GM21390 (cell line): ENCODE results near the gene NKD2.

Experiments used
- ATAC-seq: cut with Tn5 transposase; IDR thresholded peaks from one replicate; pipeline ENCODE4 v1.9.1; 2021; ENCODE audit not compliant: unreplicated experiment

Gene NKD2

DNA sequence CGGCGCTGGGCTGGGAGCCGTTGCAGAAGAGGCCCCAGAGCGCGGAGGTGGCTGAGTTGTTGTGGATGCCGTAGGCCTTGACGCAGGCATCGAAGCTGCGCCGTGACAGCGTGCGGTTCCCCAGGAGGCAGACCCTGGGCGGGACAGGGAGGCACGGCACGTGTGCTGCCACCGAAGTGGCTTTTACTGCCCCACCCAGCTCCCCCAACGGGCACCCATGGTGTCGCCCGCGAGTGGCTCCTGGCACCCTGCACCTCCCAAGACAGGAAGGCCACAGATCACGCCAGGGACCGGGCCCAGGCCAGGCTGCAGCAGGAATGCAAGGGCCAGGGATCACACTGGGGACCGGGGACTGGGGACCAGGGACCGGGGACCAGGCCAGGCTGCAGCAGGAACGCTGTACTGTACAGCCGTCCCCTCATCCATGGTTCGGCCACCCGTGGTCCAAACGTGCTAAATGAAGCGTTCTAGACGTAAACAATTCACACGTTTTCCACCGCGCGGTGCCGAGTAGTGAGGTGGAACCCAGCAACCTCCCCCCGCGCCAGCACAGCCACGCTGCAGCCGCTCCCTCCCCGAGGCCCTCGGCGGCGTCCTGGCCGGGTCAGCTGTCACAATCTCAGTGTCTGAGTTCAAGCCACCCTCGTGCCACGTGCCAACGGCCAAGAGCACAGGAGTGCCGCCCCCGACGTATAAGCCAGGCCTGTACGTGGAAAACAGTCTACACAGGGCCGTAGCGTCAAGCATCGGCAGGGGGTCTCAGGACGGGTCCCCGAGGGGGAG is 75.4 kb downstream of the NKD2 start:
- no peak for ATAC-seq

DNA sequence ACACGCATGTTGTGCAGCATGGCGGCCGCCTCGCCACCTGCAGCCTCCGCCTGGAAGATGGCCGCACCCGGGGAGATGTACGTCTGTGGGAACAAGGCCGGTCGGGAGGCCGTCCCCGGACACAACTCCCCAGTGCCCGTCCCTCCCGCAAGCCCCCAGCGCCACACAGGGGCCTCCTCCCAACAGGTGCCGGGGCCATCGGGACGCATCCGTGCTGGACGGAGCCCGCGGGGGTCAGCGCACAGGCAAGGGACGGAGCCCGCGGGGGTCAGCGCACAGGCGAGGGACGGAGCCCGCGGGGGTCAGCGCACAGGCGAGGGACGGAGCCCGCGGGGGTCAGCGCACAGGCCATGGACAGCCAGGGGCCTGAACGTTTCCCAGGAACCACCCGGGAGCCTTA is 76.8 kb downstream of the NKD2 start:
- ATAC-seq: no peak

DNA sequence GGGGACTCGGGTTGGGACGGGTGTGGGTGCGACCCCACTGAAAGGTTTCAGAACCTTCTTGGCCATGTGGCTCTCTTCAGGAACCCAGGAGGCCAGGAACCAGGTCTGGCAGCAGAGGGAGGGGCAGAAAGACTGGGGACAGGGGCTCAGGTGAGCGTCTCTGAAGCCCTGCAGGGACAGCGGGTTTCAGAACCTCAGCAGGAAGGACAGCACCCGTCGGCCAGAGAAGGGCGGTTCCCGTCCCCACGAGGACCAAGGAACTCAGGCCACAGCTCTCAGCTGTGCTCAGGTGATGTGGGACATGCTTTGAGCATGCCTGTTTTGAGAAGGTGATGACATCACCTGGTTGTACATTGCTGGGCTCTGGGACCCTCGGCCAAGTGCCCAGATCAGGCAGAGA is 77.5 kb downstream of the NKD2 start:
- no peak for ATAC-seq

DNA sequence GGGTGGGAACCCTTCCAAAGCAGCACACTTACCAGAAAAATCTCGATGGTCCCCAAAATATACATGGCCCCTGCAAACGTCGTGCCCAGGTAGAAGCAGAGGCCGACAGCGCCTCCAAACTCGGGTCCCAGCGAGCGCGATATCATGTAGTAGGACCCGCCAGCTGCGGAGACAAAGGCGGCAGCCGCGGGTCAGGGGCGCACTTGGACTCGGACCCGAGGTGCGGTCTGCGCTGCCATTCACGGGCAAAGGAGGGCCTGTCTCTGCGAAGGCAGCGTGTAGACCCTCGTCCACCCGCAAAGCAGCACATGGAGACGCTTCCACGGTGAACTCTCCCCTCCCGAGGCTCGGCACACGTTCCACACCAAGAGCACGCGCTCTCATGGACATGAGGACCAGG is 78.3 kb downstream of the NKD2 start:
- ATAC-seq: no peak

DNA sequence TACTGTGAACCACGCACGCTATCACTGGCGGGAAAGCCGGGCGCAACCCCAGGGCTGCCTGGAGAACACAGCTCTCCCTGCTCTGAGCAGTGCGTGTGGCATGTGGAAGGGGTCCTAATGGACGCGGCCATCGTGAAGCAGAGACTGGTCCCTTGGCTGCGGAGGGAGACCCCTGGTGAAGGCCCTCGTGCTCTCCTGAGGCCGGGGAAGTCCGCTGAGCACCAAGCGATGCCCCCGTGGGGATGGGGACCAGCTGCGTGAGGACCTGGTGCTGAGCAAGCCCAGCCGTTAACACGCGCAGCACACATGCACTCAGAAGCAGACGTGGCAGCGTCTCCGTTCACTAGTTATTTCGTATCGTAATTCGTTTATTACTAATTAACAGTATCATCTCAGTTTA is 78.8 kb downstream of the NKD2 start:
- no peak for ATAC-seq

DNA sequence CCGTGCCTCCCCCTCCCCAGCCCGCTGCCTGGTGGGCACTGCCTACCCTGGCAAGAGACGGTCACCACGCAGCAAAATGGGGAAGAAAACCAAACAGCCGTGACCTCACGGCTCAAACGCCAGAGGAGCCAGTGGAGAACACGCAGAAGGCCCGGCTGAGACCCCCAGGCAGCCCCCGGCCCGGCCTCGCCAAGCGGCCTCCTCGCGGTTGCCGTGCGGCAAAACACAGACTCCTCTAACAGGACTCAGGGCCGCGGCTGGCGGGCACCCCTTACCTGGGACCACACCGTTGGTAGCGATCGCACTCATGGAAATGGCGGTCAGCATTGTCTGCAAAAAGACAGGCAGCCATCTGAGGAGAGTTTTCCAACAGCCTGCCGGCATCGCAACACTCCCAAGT is 79.4 kb downstream of the NKD2 start:
- no peak for ATAC-seq
